Endothelial cell of umbilical vein (primary cell): ENCODE results near the gene LIMA1.

ENCODE experiments used
- CTCF ChIP-seq, 2 donors: IDR thresholded peaks; 1 replicate in 1 of 2; 2 replicates in 1 of 2; pipeline ENCODE4 v1.5.1; 2011; ENCODE audit warnings: low read length in 2 of 2, mild to moderate bottlenecking in 2 of 2, moderate library complexity in 2 of 2, control low read depth in 1 of 2, inconsistent platforms in 1 of 2, low read depth in 1 of 2; ENCODE audit not compliant: insufficient read depth in 1 of 2; ENCODE audit errors: extremely low read depth in 1 of 2
- EZH2 ChIP-seq: IDR thresholded peaks from 2 replicates; pipeline ENCODE4 v1.6.1; 2012; ENCODE audit warnings: borderline replicate concordance, low read depth, mild to moderate bottlenecking, moderate library complexity, low read length, inconsistent platforms; ENCODE audit not compliant: severe bottlenecking
- MAX ChIP-seq: IDR thresholded peaks from 2 replicates; pipeline ENCODE4 v1.6.1; 2011; ENCODE audit not compliant: insufficient read depth, insufficient read length
- POLR2A ChIP-seq: IDR thresholded peaks from 2 replicates; pipeline ENCODE4 v1.6.1; 2012; ENCODE audit warnings: low read depth, mild to moderate bottlenecking, control low read depth, low read length
- POLR2AphosphoS5 ChIP-seq: IDR thresholded peaks from 2 replicates; pipeline ENCODE4 v1.6.1; 2012; ENCODE audit warnings: low read depth, mild to moderate bottlenecking, control low read depth, low read length, moderate library complexity; ENCODE audit not compliant: insufficient read depth

DNA sequence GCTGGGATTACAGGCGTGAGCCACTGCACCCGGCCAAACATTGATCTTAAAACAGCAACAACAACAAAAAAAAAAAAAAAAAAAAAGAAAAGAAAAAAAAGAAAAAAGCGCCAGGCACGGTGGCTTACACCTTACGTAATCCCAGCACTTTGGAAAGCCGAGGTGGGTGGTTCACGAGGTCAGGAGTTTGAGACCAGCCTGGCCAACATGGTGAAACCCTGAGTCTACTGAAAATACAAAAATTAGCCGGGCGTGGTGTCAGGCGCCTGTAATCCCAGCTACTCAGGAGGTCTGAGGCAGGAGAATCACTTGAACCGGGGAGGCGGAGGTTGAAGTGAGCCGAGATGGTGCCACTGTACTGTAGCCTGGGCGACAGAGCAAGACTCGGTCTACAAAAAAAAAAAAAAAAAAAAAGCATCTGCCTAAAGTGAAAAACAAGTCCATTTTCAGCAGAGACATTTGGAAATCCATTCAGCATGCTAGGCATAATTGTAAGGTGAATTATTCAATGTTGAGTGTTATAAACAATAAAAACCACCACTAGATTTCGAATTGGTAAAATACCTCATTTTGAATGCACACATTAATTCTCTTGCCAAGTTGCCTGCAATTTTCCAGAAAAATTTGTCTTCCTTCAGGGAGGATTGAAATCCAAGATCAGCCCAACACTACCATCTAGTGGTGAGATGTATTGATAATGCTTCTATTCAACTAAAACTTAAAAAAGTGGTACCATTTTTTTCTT is 108.2 kb downstream of the LIMA1 start:
- TF ChIP-seq CTCF (IDR thresholded peaks at IDR 0.05; ENCODE audit: extremely low read depth in 1 of 2, insufficient read depth in 1 of 2, low read depth in 1 of 2, low read length in 2 of 2) (peak; percentile 27 to 38), EZH2 (no peak), POLR2AphosphoS5 (no peak), MAX (no peak), POLR2A (no peak)
